ENCODE measurements around the gene SERPINC1.

The SERPINC1 gene

GRCh38 chr1:173900427-173900826 is 16.7 kb downstream of the SERPINC1 start:
- no peaks in the 10 kb centered on the region for H3K27me3 ChIP-seq (ENCODE audit: control insufficient read depth, insufficient read depth, low read length)
- H3K9me3 ChIP-seq (ENCODE audit: control insufficient read depth, low read length): no peaks in the 10 kb centered on the region
- H3K27ac ChIP-seq: no peak overlapping the region
- TF ChIP-seq, protein P1, sequence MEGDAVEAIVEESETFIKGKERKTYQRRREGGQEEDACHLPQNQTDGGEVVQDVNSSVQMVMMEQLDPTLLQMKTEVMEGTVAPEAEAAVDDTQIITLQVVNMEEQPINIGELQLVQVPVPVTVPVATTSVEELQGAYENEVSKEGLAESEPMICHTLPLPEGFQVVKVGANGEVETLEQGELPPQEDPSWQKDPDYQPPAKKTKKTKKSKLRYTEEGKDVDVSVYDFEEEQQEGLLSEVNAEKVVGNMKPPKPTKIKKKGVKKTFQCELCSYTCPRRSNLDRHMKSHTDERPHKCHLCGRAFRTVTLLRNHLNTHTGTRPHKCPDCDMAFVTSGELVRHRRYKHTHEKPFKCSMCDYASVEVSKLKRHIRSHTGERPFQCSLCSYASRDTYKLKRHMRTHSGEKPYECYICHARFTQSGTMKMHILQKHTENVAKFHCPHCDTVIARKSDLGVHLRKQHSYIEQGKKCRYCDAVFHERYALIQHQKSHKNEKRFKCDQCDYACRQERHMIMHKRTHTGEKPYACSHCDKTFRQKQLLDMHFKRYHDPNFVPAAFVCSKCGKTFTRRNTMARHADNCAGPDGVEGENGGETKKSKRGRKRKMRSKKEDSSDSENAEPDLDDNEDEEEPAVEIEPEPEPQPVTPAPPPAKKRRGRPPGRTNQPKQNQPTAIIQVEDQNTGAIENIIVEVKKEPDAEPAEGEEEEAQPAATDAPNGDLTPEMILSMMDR (IDR thresholded peaks at IDR 0.05): no peak
- no peak overlapping the region for H3K4me2 ChIP-seq (ENCODE audit: low read length)
- H3K4me3 ChIP-seq (ENCODE audit: low read depth, low read length): no peak overlapping the region
- H3K79me2 ChIP-seq: no peaks in the 10 kb centered on the region
- no peaks in the 10 kb centered on the region for H3K36me3 ChIP-seq (ENCODE audit: control insufficient read depth, insufficient read depth, low read length)
- H3K4me1 ChIP-seq: no peaks in the 10 kb centered on the region
- H2AFZ ChIP-seq: no peak overlapping the region
- H3K9ac ChIP-seq: no peak overlapping the region

GRCh38 chr1:173894189-173894588 is 22.9 kb downstream of the SERPINC1 start:
- Histone ChIP-seq H2AFZ (no peak overlapping the region), H3K27ac (no peak overlapping the region), H3K9me3 (ENCODE audit: control insufficient read depth, low read length) (no peaks in the 10 kb centered on the region), H3K27me3 (ENCODE audit: control insufficient read depth, insufficient read depth, low read length) (no peaks in the 10 kb centered on the region), H3K4me3 (ENCODE audit: low read depth, low read length) (no peak overlapping the region), H3K4me2 (ENCODE audit: low read length) (no peak overlapping the region), H3K4me1 (no peaks in the 10 kb centered on the region), H3K79me2 (no peaks in the 10 kb centered on the region), H3K36me3 (ENCODE audit: control insufficient read depth, insufficient read depth, low read length) (no peaks in the 10 kb centered on the region), H3K9ac (no peak overlapping the region)
- TF ChIP-seq, protein P1 (IDR thresholded peaks at IDR 0.05): no peak

DNA sequence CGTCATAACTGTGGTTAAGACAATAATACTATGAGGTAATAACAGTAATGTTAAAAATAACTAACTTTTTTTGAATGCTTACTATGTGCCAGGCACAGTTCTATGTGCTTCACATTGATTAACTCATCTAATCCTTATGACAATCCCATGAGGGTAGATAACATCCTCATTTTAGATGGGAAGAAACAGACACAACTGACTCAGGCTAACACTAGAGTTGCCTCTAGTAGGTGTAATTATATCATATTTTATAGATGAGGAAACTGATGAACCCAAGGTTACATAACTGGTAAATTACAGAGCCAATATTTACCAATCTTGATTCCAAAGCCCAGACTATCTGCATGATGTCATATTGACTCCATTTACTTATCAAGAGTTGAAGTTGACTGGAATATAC is 23.5 kb downstream of the SERPINC1 start:
- Histone ChIP-seq H3K4me3 (ENCODE audit: low read depth, low read length) (no peak overlapping the region), H3K4me1 (no peaks in the 10 kb centered on the region), H2AFZ (no peak overlapping the region), H3K9ac (no peak overlapping the region), H3K79me2 (no peaks in the 10 kb centered on the region), H3K9me3 (ENCODE audit: control insufficient read depth, low read length) (no peaks in the 10 kb centered on the region), H3K27ac (no peak overlapping the region), H3K27me3 (ENCODE audit: control insufficient read depth, insufficient read depth, low read length) (no peaks in the 10 kb centered on the region), H3K36me3 (ENCODE audit: control insufficient read depth, insufficient read depth, low read length) (no peaks in the 10 kb centered on the region), H3K4me2 (ENCODE audit: low read length) (no peak overlapping the region)
- TF ChIP-seq, protein P1 (IDR thresholded peaks at IDR 0.05): no peak

DNA sequence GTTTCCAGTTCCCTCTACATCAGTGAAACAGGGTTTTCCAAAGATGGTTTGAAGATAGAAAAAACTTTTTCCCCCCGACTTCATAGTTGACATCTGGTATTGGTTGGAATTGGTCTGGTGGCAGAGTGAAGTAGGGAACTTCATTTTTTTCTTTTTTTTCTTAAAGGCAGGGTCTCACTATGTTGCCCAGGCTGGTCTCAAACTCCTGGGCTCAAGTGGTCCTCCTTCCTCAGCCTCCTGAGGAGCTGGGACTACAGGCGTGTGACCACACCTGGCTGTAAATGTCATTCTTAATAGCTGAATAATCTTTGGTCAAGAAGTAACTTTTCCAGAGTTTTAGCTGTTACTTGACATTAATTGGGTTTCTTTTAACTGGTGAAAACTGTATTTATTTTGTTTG is 27.2 kb downstream of the SERPINC1 start:
- Histone ChIP-seq H3K9me3 (ENCODE audit: control insufficient read depth, low read length) (no peaks in the 10 kb centered on the region), H2AFZ (no peak overlapping the region), H3K79me2 (peaks cover 5% of the 10 kb centered on the region), H3K36me3 (ENCODE audit: control insufficient read depth, insufficient read depth, low read length) (no peaks in the 10 kb centered on the region), H3K4me3 (ENCODE audit: low read depth, low read length) (no peak overlapping the region), H3K27me3 (ENCODE audit: control insufficient read depth, insufficient read depth, low read length) (no peaks in the 10 kb centered on the region), H3K9ac (no peak overlapping the region), H3K4me1 (no peaks in the 10 kb centered on the region), H3K4me2 (ENCODE audit: low read length) (no peak overlapping the region), H3K27ac (no peak overlapping the region)
- TF ChIP-seq, protein P1 (IDR thresholded peaks at IDR 0.05): no peak

DNA sequence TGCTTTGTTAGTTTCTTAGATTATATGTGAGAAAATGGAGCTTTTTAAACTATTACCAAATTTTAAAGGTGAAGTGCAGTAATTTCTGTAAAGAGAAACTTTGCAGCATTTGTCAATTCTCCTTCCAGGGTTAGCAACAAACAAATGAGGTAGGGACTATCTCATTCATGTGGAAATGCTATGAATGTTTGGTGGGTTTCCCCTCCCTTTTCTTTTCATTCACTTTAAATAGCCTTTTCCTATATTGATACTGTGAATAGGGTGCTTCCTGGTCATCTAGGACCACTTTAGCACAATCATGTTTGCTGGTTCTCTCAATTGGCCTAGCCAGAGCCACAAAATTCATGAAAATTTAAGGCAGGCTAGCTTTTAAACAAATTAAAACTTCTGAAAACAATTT is 28.4 kb downstream of the SERPINC1 start:
- peaks cover 5% of the 10 kb centered on the region for H3K79me2 ChIP-seq
- H3K9ac ChIP-seq: no peak overlapping the region
- H3K4me1 ChIP-seq: no peaks in the 10 kb centered on the region
- no peaks in the 10 kb centered on the region for H3K27me3 ChIP-seq (ENCODE audit: control insufficient read depth, insufficient read depth, low read length)
- H3K4me3 ChIP-seq (ENCODE audit: low read depth, low read length): no peak overlapping the region
- no peaks in the 10 kb centered on the region for H3K36me3 ChIP-seq (ENCODE audit: control insufficient read depth, insufficient read depth, low read length)
- H3K27ac ChIP-seq: no peak overlapping the region
- no peak overlapping the region for H2AFZ ChIP-seq
- TF ChIP-seq, protein P1 (IDR thresholded peaks at IDR 0.05): no peak
- no peak overlapping the region for H3K4me2 ChIP-seq (ENCODE audit: low read length)
- no peaks in the 10 kb centered on the region for H3K9me3 ChIP-seq (ENCODE audit: control insufficient read depth, low read length)

Measured in parathyroid adenoma (tissue), 2 donors.